MCF 10A (cell line): ENCODE data around the gene GLDN. TPM values are rescaled to one million over a fixed set of nuclear protein-coding genes. Genes with fewer than 3 reads are reported as not detected.

Source experiments
- BruUV-seq: library from RNA; stranded (reverse); fragments of 400-500 nt; replicated peaks from 2 replicates; lab custom pipeline; 2021; lab: Mats Ljungman, UMichigan
- CTCF ChIA-PET: fragments of 300-600 bp; sonication (Branson Sonifier 250); formaldehyde crosslinking; extraction: SDS; loops from one replicate; lab custom pipeline; 2021; ENCODE audit warnings: antibody characterized with exemption, inconsistent platforms; lab: Yijun Ruan, JAX
- POLR2A ChIA-PET: fragments of 300-600, 350-650 bp; sonication (Branson Sonifier 250); formaldehyde crosslinking; extraction: SDS; loops from one replicate; lab custom pipeline; 2020; ENCODE audit warnings: antibody characterized with exemption, inconsistent platforms; lab: Yijun Ruan, JAX
- DNase-seq: peaks from one replicate; pipeline ENCODE4 v3.0.0-alpha.2; 2018; ENCODE audit not compliant: unreplicated experiment
- H3K27ac Mint-ChIP-seq: one replicate; pipeline ENCODE4 v1.8.0; 2022; ENCODE audit warnings: mild to moderate bottlenecking, low read depth, mixed read lengths; ENCODE audit not compliant: unreplicated experiment
- H3K27me3 Mint-ChIP-seq: one replicate; pipeline ENCODE4 v1.8.0; 2022; ENCODE audit warnings: mixed read lengths; ENCODE audit not compliant: insufficient read depth, unreplicated experiment
- H3K36me3 Mint-ChIP-seq: one replicate; pipeline ENCODE4 v1.8.0; 2022; ENCODE audit warnings: mild to moderate bottlenecking, moderate library complexity, mixed read lengths; ENCODE audit not compliant: insufficient read depth, unreplicated experiment
- H3K4me1 Mint-ChIP-seq: one replicate; pipeline ENCODE4 v1.8.0; 2022; ENCODE audit warnings: mixed read lengths; ENCODE audit not compliant: insufficient read depth, unreplicated experiment
- H3K4me3 Mint-ChIP-seq: one replicate; pipeline ENCODE4 v1.8.0; 2022; ENCODE audit warnings: mild to moderate bottlenecking, moderate library complexity, mixed read lengths; ENCODE audit not compliant: unreplicated experiment
- H3K9me3 Mint-ChIP-seq: one replicate; pipeline ENCODE4 v1.8.0; 2022; ENCODE audit warnings: mixed read lengths; ENCODE audit not compliant: unreplicated experiment
- CTCF ChIP-seq: fragments of 200-600 bp; IDR thresholded peaks from one replicate; pipeline ENCODE4 v1.8.0; 2022; ENCODE audit warnings: antibody characterized with exemption, mild to moderate bottlenecking; ENCODE audit not compliant: unreplicated experiment
- intact Hi-C: fragments of 100-400 bp; cut with micrococcal nuclease; formaldehyde crosslinking; loops from 2 replicates; pipeline ENCODE4 v1.14.1; 2022
- total RNA-seq: library from RNA; stranded (reverse); gene quantifications from 2 replicates; pipeline ENCODE4 v1.2.3, GENCODE V29; 2022

The GLDN gene
- total RNA-seq, 1 experiment from 2014 or later: not detected

DNA sequence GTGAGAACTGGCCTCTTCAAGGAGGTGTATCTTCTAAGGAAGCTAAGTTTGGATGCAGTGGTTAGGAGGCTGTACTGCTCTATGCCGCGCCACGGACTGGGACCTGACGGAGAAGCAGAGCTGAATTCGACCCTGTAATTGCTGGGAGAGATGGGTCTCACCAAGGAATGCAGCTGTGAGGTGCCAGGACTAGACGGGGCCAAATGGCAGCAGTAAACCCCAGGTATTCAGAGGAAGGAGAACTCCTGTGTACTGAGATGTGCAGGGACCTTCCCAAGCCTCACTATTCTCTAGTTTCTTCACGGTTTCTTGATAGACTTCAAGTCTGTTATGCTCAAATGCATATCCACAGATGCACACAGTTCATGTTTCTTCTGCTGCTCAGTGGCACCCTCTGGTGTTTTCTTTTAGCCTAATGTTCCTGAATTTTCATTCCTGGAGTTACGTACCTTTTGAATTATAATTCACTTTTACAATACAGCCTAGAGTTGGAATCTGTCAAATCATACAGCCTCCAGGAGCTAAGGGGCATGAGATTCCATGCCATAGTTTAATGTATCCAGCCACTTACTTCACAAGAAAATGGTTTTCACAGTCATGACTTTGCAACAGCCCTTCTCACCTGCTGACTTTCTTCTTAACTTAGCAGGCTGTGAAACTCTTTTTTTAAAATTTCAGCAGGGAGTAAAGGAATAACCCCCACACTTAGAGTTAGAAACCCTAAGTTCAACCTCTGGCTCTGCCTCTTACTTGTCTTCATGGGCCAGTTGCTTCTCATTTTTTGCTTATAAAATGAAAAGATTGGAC, 61.8 kb downstream of the GLDN start:
- H3K36me3 Mint-ChIP-seq: no peaks in the 10 kb centered on the region
- BruUV-seq: no TSS peak
- H3K9me3 Mint-ChIP-seq: no peaks in the 10 kb centered on the region
- H3K27ac Mint-ChIP-seq: no peak overlapping the region
- H3K4me3 Mint-ChIP-seq: no peak overlapping the region
- intact Hi-C loops: loop anchor here (1.0 kb wide), 2 partner anchors 96 to 240 kb away; no protein-coding TSS in a partner anchor
- POLR2A ChIA-PET: no interaction called here
- H3K27me3 Mint-ChIP-seq: no peaks in the 10 kb centered on the region
- peak; percentile 35 for TF ChIP-seq CTCF
- peaks cover 6% of the 10 kb centered on the region for H3K4me1 Mint-ChIP-seq
- peak; percentile 65 for DNase-seq
- CTCF ChIA-PET: interaction anchor here (0.5 to 4.6 kb wide), 31 partner anchors 9 to 1851 kb away, joined by 3 to 49 read pairs (median 4); no protein-coding TSS in a partner anchor

DNA sequence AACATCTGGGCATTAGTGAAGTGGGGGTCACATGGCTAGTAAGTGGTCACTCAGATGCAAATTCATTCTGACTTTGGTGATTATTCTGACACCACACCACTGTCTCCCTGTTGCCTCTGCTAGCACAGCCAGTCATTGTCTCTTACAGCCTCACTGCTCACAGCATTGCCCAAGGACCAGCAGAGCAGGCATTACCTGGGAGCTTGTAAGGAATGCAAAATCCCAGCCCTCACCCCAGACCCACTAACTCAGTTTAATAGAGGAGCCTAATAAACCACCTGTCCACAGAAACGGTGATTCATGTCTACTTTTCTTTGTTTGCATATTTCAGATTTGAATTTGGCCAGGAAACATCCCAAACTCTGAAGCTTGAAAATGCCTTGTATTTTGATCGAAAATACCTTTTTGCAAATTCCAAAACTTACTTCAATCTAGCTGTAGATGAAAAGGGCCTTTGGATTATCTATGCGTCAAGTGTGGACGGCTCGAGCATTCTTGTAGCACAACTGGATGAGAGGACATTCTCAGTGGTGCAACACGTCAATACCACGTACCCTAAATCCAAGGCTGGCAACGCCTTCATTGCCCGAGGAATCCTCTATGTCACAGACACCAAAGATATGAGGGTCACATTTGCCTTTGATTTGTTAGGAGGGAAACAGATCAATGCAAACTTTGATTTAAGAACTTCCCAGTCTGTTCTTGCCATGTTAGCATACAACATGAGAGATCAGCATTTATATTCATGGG, 62.7 kb downstream of the GLDN start:
- POLR2A ChIA-PET: interaction anchor here (0.7 to 1.1 kb wide), 2 partner anchors 14 to 348 kb away, joined by 3 read pairs; no protein-coding TSS in a partner anchor
- H3K36me3 Mint-ChIP-seq: no peaks in the 10 kb centered on the region
- H3K4me3 Mint-ChIP-seq: no peak overlapping the region
- CTCF ChIA-PET: interaction anchor here (0.5 to 4.6 kb wide), 27 partner anchors 10 to 1852 kb away, joined by 3 to 49 read pairs (median 4); no protein-coding TSS in a partner anchor
- intact Hi-C loops: loop anchor here (1.0 kb wide), 2 partner anchors 95 to 241 kb away; no protein-coding TSS in a partner anchor
- H3K9me3 Mint-ChIP-seq: no peaks in the 10 kb centered on the region
- no TSS peak for BruUV-seq
- H3K27ac Mint-ChIP-seq: no peak overlapping the region
- H3K27me3 Mint-ChIP-seq: no peaks in the 10 kb centered on the region
- no peak for DNase-seq
- TF ChIP-seq CTCF: no peak
- H3K4me1 Mint-ChIP-seq: peaks cover 6% of the 10 kb centered on the region

DNA sequence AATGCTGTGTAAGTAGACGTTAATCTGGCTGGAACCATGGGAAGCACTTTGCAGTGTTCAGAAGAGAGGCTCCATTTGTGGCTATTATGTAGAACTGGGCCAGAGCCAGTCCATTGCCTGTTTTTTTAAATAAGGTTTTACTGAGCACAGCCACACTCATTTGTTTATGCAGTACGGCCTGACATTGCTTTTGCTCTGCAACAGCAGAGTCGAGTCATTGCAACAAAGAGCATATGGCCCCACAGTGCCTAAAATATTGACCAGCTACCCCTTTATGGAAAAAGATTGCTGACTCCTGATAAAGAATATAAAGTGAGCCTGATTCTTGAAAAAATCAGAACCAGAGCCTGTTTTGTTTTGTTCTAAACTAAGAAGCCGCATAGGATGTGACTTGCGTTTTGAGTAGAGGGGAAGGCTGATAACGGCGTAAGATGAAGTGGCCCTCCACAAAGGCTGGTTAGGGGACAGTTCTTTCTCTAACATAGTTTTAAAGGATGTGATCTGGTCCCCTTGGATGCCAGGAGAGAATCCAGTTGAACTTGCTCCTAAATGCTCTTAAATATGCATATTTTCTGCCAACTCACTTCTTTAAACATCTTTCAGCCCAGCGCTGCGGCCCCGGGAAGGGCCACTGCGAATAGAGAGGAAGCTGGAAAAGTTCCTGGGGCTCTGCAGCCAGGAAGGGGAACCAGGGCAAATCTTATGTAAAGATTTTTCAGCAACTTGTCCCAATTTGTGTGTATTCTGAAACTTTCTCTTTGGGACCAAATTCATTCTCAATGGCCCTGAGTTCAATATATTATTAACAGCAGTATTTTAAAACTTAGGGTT, 64.5 kb downstream of the GLDN start:
- Mint-ChIP-seq H3K27me3 (no peaks in the 10 kb centered on the region), H3K36me3 (no peaks in the 10 kb centered on the region), H3K27ac (no peak overlapping the region), H3K4me1 (peaks cover 6% of the 10 kb centered on the region), H3K4me3 (no peak overlapping the region), H3K9me3 (no peaks in the 10 kb centered on the region)
- no TSS peak for BruUV-seq
- TF ChIP-seq CTCF: no peak
- ChIA-PET CTCF (interaction anchor here (0.7 to 2.7 kb wide), 6 partner anchors 14 to 243 kb away, joined by 3 to 12 read pairs (median 4); no protein-coding TSS in a partner anchor), POLR2A (interaction anchor here (0.6 to 1.1 kb wide), 3 partner anchors 16 to 469 kb away, joined by 3 to 9 read pairs (median 3); no protein-coding TSS in a partner anchor)
- intact Hi-C loops: no loop called here
- DNase-seq: no peak
